ENCODE measurements around the gene ZNF641. TPM values are rescaled to one million over a fixed set of nuclear protein-coding genes. Genes with fewer than 3 reads are reported as not detected.

The ZNF641 gene
- total RNA-seq, 1 donor from 2014 or later = 38.0 TPM

DNA sequence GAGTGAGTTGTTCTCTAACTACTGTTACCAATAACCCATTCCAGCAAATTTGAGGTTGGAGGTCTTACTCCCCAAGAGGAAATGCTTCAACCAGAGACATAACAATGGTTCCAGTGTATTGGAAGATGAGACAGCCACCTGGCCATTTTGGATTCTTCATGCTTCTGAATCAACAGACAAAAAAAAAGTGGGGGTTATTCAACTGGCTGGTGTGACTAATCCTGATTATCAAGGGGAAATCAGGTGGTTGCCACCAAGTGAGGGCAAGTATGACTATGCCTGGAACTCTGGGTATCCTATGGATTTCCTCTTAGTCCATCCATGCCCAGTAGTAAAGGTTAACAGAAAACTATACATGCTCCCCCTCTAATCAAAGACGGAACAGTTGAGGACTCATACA, 29.9 kb upstream of the ZNF641 start:
- no peak for DNase-seq (ENCODE audit: low spot score in 2 of 2, unreplicated experiment in 2 of 2)
- peaks cover 17% of the 10 kb centered on the region for H3K27me3 Mint-ChIP-seq (ENCODE audit: low read depth)
- TF ChIP-seq, protein P1, sequence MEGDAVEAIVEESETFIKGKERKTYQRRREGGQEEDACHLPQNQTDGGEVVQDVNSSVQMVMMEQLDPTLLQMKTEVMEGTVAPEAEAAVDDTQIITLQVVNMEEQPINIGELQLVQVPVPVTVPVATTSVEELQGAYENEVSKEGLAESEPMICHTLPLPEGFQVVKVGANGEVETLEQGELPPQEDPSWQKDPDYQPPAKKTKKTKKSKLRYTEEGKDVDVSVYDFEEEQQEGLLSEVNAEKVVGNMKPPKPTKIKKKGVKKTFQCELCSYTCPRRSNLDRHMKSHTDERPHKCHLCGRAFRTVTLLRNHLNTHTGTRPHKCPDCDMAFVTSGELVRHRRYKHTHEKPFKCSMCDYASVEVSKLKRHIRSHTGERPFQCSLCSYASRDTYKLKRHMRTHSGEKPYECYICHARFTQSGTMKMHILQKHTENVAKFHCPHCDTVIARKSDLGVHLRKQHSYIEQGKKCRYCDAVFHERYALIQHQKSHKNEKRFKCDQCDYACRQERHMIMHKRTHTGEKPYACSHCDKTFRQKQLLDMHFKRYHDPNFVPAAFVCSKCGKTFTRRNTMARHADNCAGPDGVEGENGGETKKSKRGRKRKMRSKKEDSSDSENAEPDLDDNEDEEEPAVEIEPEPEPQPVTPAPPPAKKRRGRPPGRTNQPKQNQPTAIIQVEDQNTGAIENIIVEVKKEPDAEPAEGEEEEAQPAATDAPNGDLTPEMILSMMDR (IDR thresholded peaks at IDR 0.05; ENCODE audit: unreplicated experiment) = no peak
- H3K36me3 Mint-ChIP-seq = no peaks in the 10 kb centered on the region
- no peak overlapping the region for H3K27ac Mint-ChIP-seq
- H3K4me1 Mint-ChIP-seq = no peaks in the 10 kb centered on the region
- peaks cover 37% of the 10 kb centered on the region for H3K9me3 Mint-ChIP-seq
- no peak overlapping the region for H3K4me3 Mint-ChIP-seq

DNA sequence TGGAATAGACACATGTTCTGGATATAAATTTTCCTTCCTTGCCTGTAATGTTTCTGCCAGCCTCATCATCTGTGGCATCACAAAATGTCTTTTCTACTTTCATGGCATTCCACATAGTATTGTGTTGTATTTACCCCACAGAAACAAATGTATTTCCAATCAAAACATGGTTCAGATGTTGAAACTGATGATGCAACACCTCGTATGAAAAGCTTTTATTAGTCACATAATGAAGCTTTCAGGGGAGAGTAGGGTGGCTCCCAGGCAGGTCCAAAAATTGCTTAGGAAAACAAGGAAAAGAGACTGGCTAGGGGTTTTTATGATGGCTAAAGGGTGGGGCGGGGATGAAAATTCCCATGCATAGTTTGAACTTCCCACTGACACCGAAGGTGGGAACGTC, 29.1 kb upstream of the ZNF641 start:
- Mint-ChIP-seq H3K27ac (no peak overlapping the region), H3K27me3 (ENCODE audit: low read depth) (peaks cover 17% of the 10 kb centered on the region), H3K36me3 (no peaks in the 10 kb centered on the region), H3K4me1 (no peaks in the 10 kb centered on the region), H3K9me3 (peaks cover 35% of the 10 kb centered on the region), H3K4me3 (no peak overlapping the region)
- DNase-seq (ENCODE audit: low spot score in 2 of 2, unreplicated experiment in 2 of 2) = no peak
- TF ChIP-seq, protein P1 (IDR thresholded peaks at IDR 0.05; ENCODE audit: unreplicated experiment) = no peak

DNA sequence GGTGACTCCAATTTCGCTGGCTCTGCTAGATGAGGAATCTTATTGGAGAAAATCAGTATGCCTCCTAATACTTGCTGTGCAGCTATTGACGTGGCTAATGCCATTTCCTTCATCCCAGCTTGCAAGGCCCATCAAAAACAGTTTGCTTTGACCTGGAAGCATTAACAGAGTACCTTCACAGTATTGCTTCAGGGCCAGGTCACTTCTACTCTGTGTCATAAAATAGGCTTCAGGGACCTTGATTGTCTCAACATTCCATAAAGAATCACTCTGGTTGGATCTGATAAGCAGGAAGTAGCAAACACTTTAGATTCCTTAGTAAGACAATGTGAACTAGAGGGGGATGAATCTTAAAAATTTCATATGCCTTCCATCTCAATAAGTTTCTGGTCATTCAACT, 26.9 kb upstream of the ZNF641 start:
- Mint-ChIP-seq H3K9me3 (peaks cover 32% of the 10 kb centered on the region), H3K36me3 (no peaks in the 10 kb centered on the region), H3K4me1 (no peaks in the 10 kb centered on the region), H3K27ac (no peak overlapping the region), H3K27me3 (ENCODE audit: low read depth) (peaks cover 12% of the 10 kb centered on the region), H3K4me3 (no peak overlapping the region)
- TF ChIP-seq, protein P1 (IDR thresholded peaks at IDR 0.05; ENCODE audit: unreplicated experiment) = no peak
- DNase-seq (ENCODE audit: low spot score in 2 of 2, unreplicated experiment in 2 of 2) = no peak

DNA sequence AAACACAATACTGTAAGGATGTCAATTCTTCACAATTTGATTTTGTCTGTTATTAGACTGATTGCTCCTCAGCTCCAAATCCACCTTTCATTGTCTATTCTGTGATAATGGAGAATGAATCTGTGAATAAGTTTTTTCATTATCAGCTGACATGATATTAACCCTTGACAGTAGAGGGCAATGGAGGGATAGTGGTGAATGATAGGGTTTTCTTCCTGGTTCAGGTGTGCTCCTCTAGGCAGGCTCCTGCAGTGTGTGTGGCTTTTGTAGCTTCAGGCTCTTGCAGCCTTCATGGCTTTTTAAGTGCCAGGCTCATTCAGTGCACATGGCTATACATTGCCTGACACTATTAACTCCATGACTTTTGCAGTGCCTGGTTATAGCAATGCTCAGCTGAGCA, 23.4 kb upstream of the ZNF641 start:
- TF ChIP-seq, protein P1 (IDR thresholded peaks at IDR 0.05; ENCODE audit: unreplicated experiment) = no peak
- H3K4me1 Mint-ChIP-seq = no peaks in the 10 kb centered on the region
- no peaks in the 10 kb centered on the region for H3K27me3 Mint-ChIP-seq (ENCODE audit: low read depth)
- no peaks in the 10 kb centered on the region for H3K36me3 Mint-ChIP-seq
- no peak overlapping the region for H3K4me3 Mint-ChIP-seq
- H3K9me3 Mint-ChIP-seq = peaks cover 31% of the 10 kb centered on the region
- no peak for DNase-seq (ENCODE audit: low spot score in 2 of 2, unreplicated experiment in 2 of 2)
- H3K27ac Mint-ChIP-seq = no peak overlapping the region

DNA sequence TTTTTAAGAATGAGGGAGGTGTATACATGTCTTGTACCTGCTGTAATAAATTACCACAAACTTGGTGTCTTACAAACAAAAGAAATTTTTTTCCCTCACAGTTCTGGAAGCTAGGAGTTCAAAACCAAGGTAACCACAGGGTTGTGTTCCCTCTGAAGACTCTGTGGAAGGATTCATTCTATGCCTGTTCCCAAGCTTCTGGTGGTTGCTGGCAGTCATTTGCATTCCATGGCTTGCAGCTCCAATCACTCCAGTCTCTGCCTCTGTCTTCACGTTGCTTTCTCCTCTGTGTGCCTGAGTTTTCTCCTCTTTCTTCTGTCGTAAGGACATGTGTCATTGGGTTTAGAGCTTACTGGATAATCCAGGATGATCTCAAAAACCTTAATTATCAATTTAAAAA, 15.4 kb upstream of the ZNF641 start:
- peaks cover 28% of the 10 kb centered on the region for H3K9me3 Mint-ChIP-seq
- H3K4me1 Mint-ChIP-seq = no peaks in the 10 kb centered on the region
- TF ChIP-seq, protein P1 (IDR thresholded peaks at IDR 0.05; ENCODE audit: unreplicated experiment) = no peak
- DNase-seq (ENCODE audit: low spot score in 2 of 2, unreplicated experiment in 2 of 2) = no peak
- H3K36me3 Mint-ChIP-seq = no peaks in the 10 kb centered on the region
- H3K27ac Mint-ChIP-seq = no peak overlapping the region
- no peaks in the 10 kb centered on the region for H3K27me3 Mint-ChIP-seq (ENCODE audit: low read depth)
- H3K4me3 Mint-ChIP-seq = no peak overlapping the region
